Duodenal mucosa (tissue), 2 donors: Measurements from ENCODE around the gene ANKS1A.

ENCODE experiments used
- H3K27ac ChIP-seq: one replicate; pipeline ENCODE4 v1.7.0; 2013; ENCODE audit warnings: low read depth, low read length
- H3K27me3 ChIP-seq, 2 donors: one replicate each; pipeline ENCODE4 v1.7.0; 2013; ENCODE audit warnings: low read length in 2 of 2, control low read depth in 1 of 2; ENCODE audit not compliant: insufficient read depth in 2 of 2, control insufficient read depth in 1 of 2
- H3K36me3 ChIP-seq, 2 donors: one replicate each; pipeline ENCODE4 v1.7.0; 2013; ENCODE audit warnings: low read length in 2 of 2, control low read depth in 1 of 2; ENCODE audit not compliant: insufficient read depth in 2 of 2, control insufficient read depth in 1 of 2
- H3K4me1 ChIP-seq, 2 donors: one replicate each; pipeline ENCODE4 v1.7.0; 2013; ENCODE audit warnings: low read length in 2 of 2, control low read depth in 1 of 2; ENCODE audit not compliant: insufficient read depth in 2 of 2, control insufficient read depth in 1 of 2
- H3K4me3 ChIP-seq, 2 donors: one replicate each; pipeline ENCODE4 v1.7.0; 2013; ENCODE audit warnings: low read length in 2 of 2, low read depth in 1 of 2
- H3K9ac ChIP-seq, 2 donors: one replicate each; pipeline ENCODE4 v1.7.0; 2013; ENCODE audit warnings: low read length in 2 of 2, low read depth in 1 of 2
- H3K9me3 ChIP-seq, 2 donors: one replicate each; pipeline ENCODE4 v1.7.0; 2013; ENCODE audit warnings: low read length in 2 of 2, control low read depth in 1 of 2; ENCODE audit not compliant: control insufficient read depth in 1 of 2

The ANKS1A gene

DNA sequence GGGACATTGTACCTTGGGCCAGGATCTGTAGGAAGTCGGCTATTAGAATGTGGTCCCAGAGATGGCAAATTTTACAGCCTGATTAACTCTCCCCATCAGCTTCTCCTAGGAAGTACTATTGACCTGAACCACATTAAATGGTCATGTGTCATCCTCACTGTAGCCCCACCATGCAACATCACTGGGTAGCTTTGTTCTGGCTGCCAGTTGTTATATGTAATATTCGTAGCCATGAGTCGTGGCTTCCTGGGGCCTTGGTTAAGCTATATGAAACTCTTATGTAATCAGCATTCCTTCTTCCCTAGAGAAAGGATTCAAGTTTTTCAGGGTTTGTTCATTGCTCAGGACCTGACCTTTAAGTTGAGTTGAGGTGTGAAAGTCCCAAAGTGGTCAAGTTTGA, 125.7 kb downstream of the ANKS1A start:
- no peaks in the 10 kb centered on the region for H3K9me3 ChIP-seq
- H3K27ac ChIP-seq = no peak overlapping the region
- no peaks in the 10 kb centered on the region for H3K4me1 ChIP-seq

DNA sequence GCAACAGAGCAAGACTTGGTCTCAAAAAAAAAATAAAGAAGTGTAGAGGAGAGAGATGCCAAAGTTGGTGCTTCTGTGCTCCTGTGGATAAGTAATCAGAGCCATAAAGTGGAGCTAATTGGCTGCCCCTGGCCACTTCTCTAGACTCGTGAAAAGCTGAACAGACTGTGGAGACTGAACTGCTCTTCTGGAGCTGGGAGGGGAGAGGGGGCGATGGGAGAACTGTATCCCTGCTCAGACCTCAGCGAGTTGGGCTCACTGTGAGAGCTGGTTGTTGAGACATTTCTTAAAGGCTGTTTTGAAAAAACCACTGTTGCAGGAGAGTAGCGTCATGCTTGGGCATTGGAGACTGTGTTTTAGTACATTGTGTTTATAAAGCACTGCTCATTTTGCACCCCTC, 126.4 kb downstream of the ANKS1A start:
- H3K36me3 ChIP-seq = peaks cover 7 to 23% of the 10 kb centered on the region in 2 donors
- no peak overlapping the region for H3K9ac ChIP-seq
- no peaks in the 10 kb centered on the region for H3K27me3 ChIP-seq
- H3K4me3 ChIP-seq = no peak overlapping the region
- H3K27ac ChIP-seq = no peak overlapping the region
- H3K9me3 ChIP-seq = no peaks in the 10 kb centered on the region
- no peaks in the 10 kb centered on the region for H3K4me1 ChIP-seq

More for the DNA sequence above, 125.7 kb downstream of the ANKS1A start:
- H3K36me3 ChIP-seq = peaks cover 5 to 23% of the 10 kb centered on the region in 2 donors
- no peak overlapping the region for H3K9ac ChIP-seq
- no peak overlapping the region for H3K4me3 ChIP-seq
- no peaks in the 10 kb centered on the region for H3K27me3 ChIP-seq

DNA sequence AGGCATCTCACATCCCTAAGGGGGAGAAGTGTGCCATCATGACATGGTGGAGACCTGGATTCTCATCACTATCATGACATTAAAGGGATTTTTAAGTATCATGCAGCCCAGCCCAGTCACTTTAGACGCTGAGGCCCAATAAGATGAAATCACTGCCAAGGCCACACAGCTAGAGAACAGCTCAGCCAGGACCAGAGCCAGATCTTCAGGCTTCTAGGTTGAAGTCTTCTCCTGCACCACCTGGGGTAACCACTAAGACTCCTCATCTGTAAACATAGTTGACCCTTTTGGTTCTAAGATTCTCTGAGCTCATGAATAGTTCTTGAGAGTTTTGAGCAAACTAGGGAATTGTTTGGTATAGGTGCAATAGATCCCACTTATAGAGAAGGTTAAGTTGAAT, 126.9 kb downstream of the ANKS1A start:
- Histone ChIP-seq H3K4me1 (no peaks in the 10 kb centered on the region), H3K4me3 (no peak overlapping the region), H3K9me3 (no peaks in the 10 kb centered on the region), H3K27me3 (no peaks in the 10 kb centered on the region), H3K36me3 (peaks cover 8 to 23% of the 10 kb centered on the region in 2 donors), H3K27ac (peak overlapping the region; percentile 50), H3K9ac (no peak overlapping the region)

DNA sequence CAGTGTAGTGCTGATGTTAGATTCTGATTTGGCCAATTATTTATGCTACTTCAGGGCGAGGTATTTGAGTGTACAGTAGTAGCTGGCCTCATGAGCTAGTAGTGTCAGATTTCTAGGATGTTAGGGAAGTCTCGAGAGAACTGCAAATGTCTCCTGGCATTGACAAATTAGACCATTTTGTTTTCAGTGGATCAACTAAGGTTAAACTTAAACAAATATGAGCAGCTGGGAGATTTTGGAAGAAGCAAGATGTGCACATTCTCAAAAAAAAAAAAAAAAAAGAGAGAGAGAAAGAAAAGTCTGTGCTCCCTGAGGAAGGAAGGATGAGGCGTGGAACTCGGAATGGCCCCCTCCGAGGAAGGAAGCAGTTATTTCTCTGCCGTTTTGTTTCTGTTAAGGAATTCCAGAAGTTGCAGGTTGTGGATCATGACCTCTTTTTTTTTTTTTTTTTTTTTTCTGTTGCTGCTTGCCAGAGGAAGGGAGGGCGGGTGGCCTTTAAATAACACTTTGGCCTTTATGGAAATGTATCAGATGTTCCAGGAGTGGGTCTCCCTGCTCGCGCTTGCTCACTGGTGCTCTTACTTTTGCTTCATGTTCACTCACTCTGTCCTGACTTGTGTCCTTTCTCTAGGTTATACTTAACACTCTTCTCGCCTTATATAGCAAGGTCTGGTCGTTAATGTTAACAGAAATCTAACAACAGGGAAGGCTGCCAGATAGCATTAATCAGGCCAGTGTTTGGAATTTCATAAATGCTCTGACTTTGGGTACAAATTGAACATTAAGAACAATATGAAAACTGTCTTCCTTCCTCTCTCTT, 127.7 kb downstream of the ANKS1A start:
- Histone ChIP-seq H3K36me3 (peaks cover 8 to 23% of the 10 kb centered on the region in 2 donors), H3K4me1 (no peaks in the 10 kb centered on the region), H3K27me3 (no peaks in the 10 kb centered on the region), H3K9ac (peak overlapping the region; percentile 12 to 41), H3K4me3 (peak overlapping the region in 1 of 2 donors; percentile 55), H3K27ac (peak overlapping the region; percentile 87), H3K9me3 (no peaks in the 10 kb centered on the region)

DNA sequence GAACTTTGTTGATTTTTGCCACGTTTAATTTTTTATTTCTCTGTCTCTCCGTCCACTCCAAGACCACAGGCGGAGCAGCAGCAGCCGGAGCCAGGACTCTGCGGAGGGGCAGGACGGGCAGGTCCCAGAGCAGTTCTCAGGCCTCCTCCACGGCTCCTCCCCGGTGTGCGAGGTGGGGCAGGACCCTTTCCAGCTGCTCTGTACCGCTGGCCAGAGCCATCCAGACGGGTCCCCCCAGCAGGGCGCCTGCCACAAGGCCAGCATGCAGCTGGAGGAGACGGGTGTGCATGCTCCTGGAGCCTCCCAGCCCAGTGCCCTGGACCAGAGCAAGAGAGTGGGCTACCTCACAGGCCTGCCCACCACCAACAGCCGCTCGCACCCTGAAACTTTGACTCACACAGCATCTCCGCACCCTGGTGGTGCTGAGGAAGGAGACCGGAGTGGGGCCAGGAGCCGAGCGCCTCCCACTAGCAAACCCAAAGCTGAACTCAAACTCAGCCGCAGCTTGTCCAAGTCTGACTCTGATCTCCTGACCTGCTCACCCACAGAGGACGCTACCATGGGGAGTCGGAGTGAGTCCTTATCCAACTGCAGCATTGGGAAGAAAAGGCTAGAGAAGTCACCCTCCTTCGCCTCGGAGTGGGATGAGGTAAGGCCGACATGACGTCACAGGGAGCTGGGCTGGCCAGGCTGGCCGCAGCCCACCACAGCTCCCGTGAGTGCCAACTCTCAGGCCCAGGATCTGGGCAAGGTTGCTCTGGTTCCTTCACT, 128.5 kb downstream of the ANKS1A start:
- Histone ChIP-seq H3K27ac (peak overlapping the region; percentile 87), H3K9me3 (no peaks in the 10 kb centered on the region), H3K4me1 (no peaks in the 10 kb centered on the region), H3K27me3 (no peaks in the 10 kb centered on the region), H3K36me3 (peaks cover 12 to 25% of the 10 kb centered on the region in 2 donors), H3K4me3 (peak overlapping the region; percentile 55 to 61), H3K9ac (peak overlapping the region; percentile 12 to 41)

DNA sequence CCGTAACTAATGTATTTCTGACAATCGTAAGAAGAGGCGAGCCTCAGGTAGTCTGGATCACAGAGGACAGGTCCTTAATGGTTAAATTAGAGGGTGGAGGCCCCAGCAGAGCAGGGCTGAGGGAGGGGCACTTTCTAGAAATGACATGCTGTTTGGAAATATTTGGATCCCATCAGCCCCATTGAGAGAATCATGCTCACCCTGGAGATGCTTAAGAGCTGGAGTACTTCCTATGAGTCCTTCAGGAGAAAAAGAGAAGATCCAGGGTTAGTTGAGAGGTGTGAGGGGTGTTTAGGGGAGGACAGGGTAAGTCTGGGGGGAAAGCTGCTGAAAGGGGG, 129.1 kb downstream of the ANKS1A start:
- H3K4me3 ChIP-seq = peak overlapping the region; percentile 55 to 61
- H3K9ac ChIP-seq = peak overlapping the region; percentile 12 to 41
- H3K27me3 ChIP-seq = no peaks in the 10 kb centered on the region
- H3K9me3 ChIP-seq = no peaks in the 10 kb centered on the region
- H3K27ac ChIP-seq = peak overlapping the region; percentile 87
- no peaks in the 10 kb centered on the region for H3K4me1 ChIP-seq
- H3K36me3 ChIP-seq = peaks cover 12 to 29% of the 10 kb centered on the region in 2 donors

DNA sequence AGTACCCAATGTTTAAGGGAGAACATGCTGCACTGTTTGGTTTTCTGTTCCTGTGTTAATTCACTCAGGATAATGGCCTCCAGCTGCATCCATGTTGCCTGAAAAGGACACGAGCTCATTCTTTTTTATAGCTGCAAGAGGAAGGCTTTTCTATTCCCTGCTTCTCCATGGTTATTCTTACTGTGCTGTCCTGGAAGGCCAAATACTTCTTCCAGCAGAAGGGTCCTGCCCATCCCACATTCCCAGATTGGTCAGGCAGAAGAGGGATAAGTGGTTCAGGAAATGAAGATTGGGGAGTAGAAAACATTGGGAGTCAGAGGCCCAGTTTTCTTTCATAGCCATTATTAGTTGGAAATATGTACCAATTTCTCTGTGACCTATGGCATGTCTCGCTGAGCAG, 129.7 kb downstream of the ANKS1A start:
- H3K9me3 ChIP-seq = no peaks in the 10 kb centered on the region
- H3K27ac ChIP-seq = peak overlapping the region; percentile 21
- H3K27me3 ChIP-seq = no peaks in the 10 kb centered on the region
- peak overlapping the region in 1 of 2 donors; percentile 34 for H3K9ac ChIP-seq
- no peaks in the 10 kb centered on the region for H3K4me1 ChIP-seq
- peak overlapping the region in 1 of 2 donors; percentile 61 for H3K4me3 ChIP-seq
- peaks cover 12 to 28% of the 10 kb centered on the region in 2 donors for H3K36me3 ChIP-seq

DNA sequence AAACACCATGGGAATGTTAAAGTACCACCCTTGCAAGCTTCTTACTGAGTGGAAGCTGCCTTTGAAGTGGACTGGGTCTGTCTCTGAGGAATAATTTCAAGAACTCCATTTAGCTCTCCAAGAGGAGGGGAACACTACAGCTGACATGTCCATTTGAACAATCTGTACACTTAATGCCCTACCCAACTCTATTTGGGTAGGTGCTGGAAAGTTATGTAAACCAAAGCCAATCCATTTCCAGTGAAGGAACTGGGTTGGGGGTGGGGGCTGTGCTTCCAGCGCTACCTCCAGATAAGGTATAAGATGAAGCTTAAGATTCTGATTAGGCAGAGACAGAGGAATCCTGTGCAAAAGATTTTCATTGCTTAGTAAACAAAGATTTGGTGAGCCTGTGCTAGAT, 130.1 kb downstream of the ANKS1A start:
- peak overlapping the region in 1 of 2 donors; percentile 34 for H3K9ac ChIP-seq
- H3K4me3 ChIP-seq = peak overlapping the region in 1 of 2 donors; percentile 61
- peaks cover 0 to 2% of the 10 kb centered on the region in 2 donors for H3K4me1 ChIP-seq

DNA sequence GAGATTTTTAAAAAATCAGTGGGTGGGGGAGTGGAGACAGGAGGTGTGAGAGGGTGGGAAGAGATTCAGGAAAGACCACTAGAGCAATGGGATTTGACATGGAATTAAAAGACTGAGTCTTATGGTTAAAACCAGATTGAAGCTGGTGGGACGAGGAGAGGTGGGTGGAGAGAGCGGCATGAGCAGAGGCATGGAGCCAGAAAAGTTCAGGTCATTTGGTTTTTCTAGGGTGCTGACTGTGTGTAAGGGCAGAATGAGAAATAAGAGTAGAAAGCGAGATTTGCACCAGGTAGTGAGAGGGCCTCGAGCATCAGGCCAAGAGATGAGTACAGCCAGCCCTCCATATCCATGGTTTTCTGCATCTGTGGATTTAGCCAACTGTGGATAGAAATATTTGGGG, 130.8 kb downstream of the ANKS1A start:
- H3K27me3 ChIP-seq = no peaks in the 10 kb centered on the region
- no peak overlapping the region for H3K4me3 ChIP-seq
- H3K9ac ChIP-seq = no peak overlapping the region
- H3K9me3 ChIP-seq = no peaks in the 10 kb centered on the region
- H3K27ac ChIP-seq = no peak overlapping the region
- peaks cover 12 to 29% of the 10 kb centered on the region in 2 donors for H3K36me3 ChIP-seq
- H3K4me1 ChIP-seq = peaks cover 4 to 9% of the 10 kb centered on the region in 2 donors

More for the DNA sequence above, 130.1 kb downstream of the ANKS1A start:
- no peaks in the 10 kb centered on the region for H3K9me3 ChIP-seq
- peak overlapping the region; percentile 21 for H3K27ac ChIP-seq
- H3K36me3 ChIP-seq = peaks cover 12 to 29% of the 10 kb centered on the region in 2 donors
- no peaks in the 10 kb centered on the region for H3K27me3 ChIP-seq

DNA sequence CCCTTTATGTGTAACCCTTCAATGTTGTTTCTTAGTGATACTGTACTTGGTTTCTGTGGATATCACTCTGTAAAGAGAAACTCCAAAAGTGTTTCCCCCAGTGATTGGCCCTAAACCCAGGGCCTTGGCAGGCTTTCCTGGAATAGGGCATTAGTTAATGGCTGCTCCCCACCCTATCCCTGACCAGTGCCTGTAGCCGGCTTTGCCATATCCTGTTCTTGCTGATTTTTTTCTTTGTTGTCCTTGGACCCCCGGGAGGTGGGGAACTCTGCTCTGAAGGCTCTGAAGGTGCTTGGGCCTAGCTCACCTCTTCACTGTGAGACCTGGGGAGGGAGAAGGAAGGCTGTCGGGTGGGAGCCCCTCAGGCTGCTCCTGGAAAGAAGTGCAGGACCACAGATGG, 131.9 kb downstream of the ANKS1A start:
- no peak overlapping the region for H3K4me3 ChIP-seq

More for the DNA sequence above, 131.9 kb downstream of the ANKS1A start:
- H3K36me3 ChIP-seq = peaks cover 12 to 29% of the 10 kb centered on the region in 2 donors
- H3K27ac ChIP-seq = no peak overlapping the region
- H3K4me1 ChIP-seq = peaks cover 13 to 20% of the 10 kb centered on the region in 2 donors
- no peak overlapping the region for H3K9ac ChIP-seq
- no peaks in the 10 kb centered on the region for H3K9me3 ChIP-seq
- H3K27me3 ChIP-seq = no peaks in the 10 kb centered on the region
